Measurements from ENCODE around the gene PPP2R5C. TPM values are rescaled to one million over a fixed set of nuclear protein-coding genes. Genes with fewer than 3 reads are reported as not detected.

Gene PPP2R5C
- total and polyA plus RNA-seq, 2 of the 8 experiments (the other 6 are each of a cell fraction or from before 2014, with no cell fraction given) = 49.6 to 95.9 TPM

DNA sequence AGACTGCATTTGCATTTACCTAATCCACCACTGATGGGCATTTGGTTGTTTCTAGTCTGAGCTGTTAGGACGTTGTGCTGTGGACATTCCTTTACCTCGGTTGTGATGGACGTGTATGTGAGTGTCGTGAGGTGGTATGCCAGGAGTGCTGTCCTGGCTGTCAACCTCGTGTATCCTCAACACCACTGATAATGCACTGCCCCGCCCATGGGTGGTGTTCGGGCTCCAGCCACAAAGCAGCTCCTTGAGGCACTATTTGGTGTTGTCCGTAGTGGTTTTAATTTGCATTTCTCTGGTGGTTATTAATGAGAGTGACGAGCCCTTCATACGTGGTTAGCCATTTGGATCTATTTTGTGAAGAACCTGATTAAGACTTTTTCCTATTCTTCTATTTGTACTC lies 87.6 kb downstream of the PPP2R5C start:
- Histone ChIP-seq H3K4me1 (replicated peaks in 1 of 4; ENCODE audit: control insufficient read depth in 3 of 4, insufficient read depth in 4 of 4, low read length in 3 of 4) (peaks cover 0 to 7% (median 4%) of the 10 kb centered on the region in 4 experiments; a peak in 5 of 7 replicates), H3K4me3 (ENCODE audit: extremely low read depth in 1 of 4, insufficient read depth in 2 of 4, low read depth in 3 of 4, low read length in 4 of 4) (no peak overlapping the region), H2BK5ac (ENCODE audit: low read depth, low read length) (no peak overlapping the region), H3K23ac (ENCODE audit: insufficient read length) (no peak overlapping the region), H3K18ac (ENCODE audit: extremely low read depth, low read length) (no peak overlapping the region), H2AFZ (ENCODE audit: low read length) (no peak overlapping the region), H3K27me3 (replicated peaks in 1 of 4; ENCODE audit: control insufficient read depth in 3 of 4, extremely low read depth in 1 of 4, insufficient read depth in 3 of 4, low read length in 3 of 4) (no peaks in the 10 kb centered on the region), H2BK12ac (ENCODE audit: low read depth, low read length) (no peak overlapping the region), H4K8ac (ENCODE audit: extremely low read depth, insufficient read depth, low read length) (no peak overlapping the region; the same call in 1 of the 2 replicates), H2BK20ac (ENCODE audit: low read length) (no peak overlapping the region), H3K56ac (replicated peaks; ENCODE audit: insufficient read length, low read depth, low read length) (no peak overlapping the region), H3K23me2 (ENCODE audit: low read depth, low read length) (no peaks in the 10 kb centered on the region), H3K27ac (ENCODE audit: low read depth, low read length) (no peak overlapping the region), H4K20me1 (replicated peaks in 1 of 2; ENCODE audit: control insufficient read depth in 1 of 2, insufficient read depth in 2 of 2, low read length in 2 of 2) (peaks cover 4 to 24% of the 10 kb centered on the region in 2 experiments), H4K91ac (replicated peaks; ENCODE audit: insufficient read length, low read length) (no peak overlapping the region), H3K9me3 (ENCODE audit: insufficient read depth in 2 of 2, low read depth in 1 of 2, low read length in 1 of 2) (no peaks in the 10 kb centered on the region), H2AK5ac (ENCODE audit: low read depth, low read length) (no peak overlapping the region), H3K4me2 (ENCODE audit: insufficient read depth in 1 of 2, low read depth in 2 of 2, low read length in 2 of 2) (no peak overlapping the region), H3K36me3 (ENCODE audit: control insufficient read depth in 2 of 4, insufficient read depth in 4 of 4, low read length in 3 of 4) (no peaks in the 10 kb centered on the region), H3K14ac (ENCODE audit: insufficient read length) (no peak overlapping the region), H2BK15ac (ENCODE audit: low read length) (no peak overlapping the region), H4K5ac (ENCODE audit: insufficient read length, low read depth, low read length) (no peak overlapping the region), H3K9ac (replicated peaks in 1 of 4; ENCODE audit: extremely low read depth in 1 of 4, low read depth in 3 of 4, low read length in 3 of 4) (no peak overlapping the region), H2BK120ac (replicated peaks; ENCODE audit: low read depth, low read length) (no peak overlapping the region), H3K79me2 (ENCODE audit: control insufficient read depth in 1 of 2, insufficient read depth in 2 of 2, low read length in 2 of 2) (peaks cover 0 to 33% of the 10 kb centered on the region in 2 experiments; a peak in 3 of 4 replicates), H3K79me1 (ENCODE audit: low read depth, low read length) (peaks cover 15% of the 10 kb centered on the region), H3K4ac (replicated peaks; ENCODE audit: insufficient read length, low read depth, low read length) (no peak overlapping the region)
- FAIRE-seq (no peak), DNase-seq (ENCODE audit: low read depth in 1 of 2, low spot score in 2 of 2) (no peak)
- WGBS, 2 experiments (ENCODE audit: extremely low coverage in 1 of 2, insufficient coverage in 1 of 2, insufficient read length in 1 of 2, insufficient replicate concordance in 2 of 2, low coverage in 1 of 2, low lambda C conversion rate in 2 of 2, missing lambda C conversion rate in 1 of 2) = 89% methylated on average over 10 of the region's 10 CpGs; no CpG with 5 or more reads in 1 of the 2 experiments
- ChIA-PET POLR2A (ENCODE audit: partially characterized antibody) (no interaction called here), CTCF (ENCODE audit: partially characterized antibody) (interaction anchor here (0.7 to 1.1 kb wide), 2 partner anchors 26 to 78 kb away, joined by 3 read pairs; no protein-coding TSS in a partner anchor)
- no peak for TF ChIP-seq RBBP5 (IDR thresholded peaks at IDR 0.05; ENCODE audit: borderline replicate concordance, low read depth, low read length)
- TF ChIP-seq RNF2 (IDR thresholded peaks at IDR 0.05; ENCODE audit: borderline replicate concordance, low read depth, low read length, missing control alignments, poor library complexity, severe bottlenecking) = no peak
- no peak for TF ChIP-seq EGR1 (IDR thresholded peaks at IDR 0.05; ENCODE audit: borderline replicate concordance, low read depth, low read length)
- no peak for TF ChIP-seq CREB1 (IDR thresholded peaks at IDR 0.05)
- no peak for TF ChIP-seq KDM5A (IDR thresholded peaks at IDR 0.05; ENCODE audit: low read length)
- no peak for TF ChIP-seq MAFK (IDR thresholded peaks at IDR 0.05; ENCODE audit: low read depth, low read length)
- no peak for TF ChIP-seq RAD21 (IDR thresholded peaks at IDR 0.05 in 1 of 2, conservative IDR thresholded peaks at IDR 0.05 in 1 of 2; ENCODE audit: low read depth in 2 of 2, low read length in 2 of 2)
- no peak for TF ChIP-seq BRCA1 (IDR thresholded peaks at IDR 0.05; ENCODE audit: low read depth, low read length)
- TF ChIP-seq, protein P1, sequence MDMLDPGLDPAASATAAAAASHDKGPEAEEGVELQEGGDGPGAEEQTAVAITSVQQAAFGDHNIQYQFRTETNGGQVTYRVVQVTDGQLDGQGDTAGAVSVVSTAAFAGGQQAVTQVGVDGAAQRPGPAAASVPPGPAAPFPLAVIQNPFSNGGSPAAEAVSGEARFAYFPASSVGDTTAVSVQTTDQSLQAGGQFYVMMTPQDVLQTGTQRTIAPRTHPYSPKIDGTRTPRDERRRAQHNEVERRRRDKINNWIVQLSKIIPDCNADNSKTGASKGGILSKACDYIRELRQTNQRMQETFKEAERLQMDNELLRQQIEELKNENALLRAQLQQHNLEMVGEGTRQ (IDR thresholded peaks at IDR 0.05; ENCODE audit: low read length) = no peak
- no peak for TF ChIP-seq KDM1A (IDR thresholded peaks at IDR 0.05; ENCODE audit: borderline replicate concordance, low read length)
- no peak for TF ChIP-seq TEAD4 (IDR thresholded peaks at IDR 0.05; ENCODE audit: low read depth, low read length)
- no peak for TF ChIP-seq HDAC6 (IDR thresholded peaks at IDR 0.05; ENCODE audit: low read depth, low read length)
- TF ChIP-seq SP2 (IDR thresholded peaks at IDR 0.05; ENCODE audit: low read length) = no peak
- TF ChIP-seq SIRT6 (IDR thresholded peaks at IDR 0.05; ENCODE audit: low read length) = no peak
